ENCODE results near the gene TMEM235. TPM values are rescaled to one million over a fixed set of nuclear protein-coding genes. Genes with fewer than 3 reads are reported as not detected.

Gene TMEM235
- not detected for total RNA-seq

DNA sequence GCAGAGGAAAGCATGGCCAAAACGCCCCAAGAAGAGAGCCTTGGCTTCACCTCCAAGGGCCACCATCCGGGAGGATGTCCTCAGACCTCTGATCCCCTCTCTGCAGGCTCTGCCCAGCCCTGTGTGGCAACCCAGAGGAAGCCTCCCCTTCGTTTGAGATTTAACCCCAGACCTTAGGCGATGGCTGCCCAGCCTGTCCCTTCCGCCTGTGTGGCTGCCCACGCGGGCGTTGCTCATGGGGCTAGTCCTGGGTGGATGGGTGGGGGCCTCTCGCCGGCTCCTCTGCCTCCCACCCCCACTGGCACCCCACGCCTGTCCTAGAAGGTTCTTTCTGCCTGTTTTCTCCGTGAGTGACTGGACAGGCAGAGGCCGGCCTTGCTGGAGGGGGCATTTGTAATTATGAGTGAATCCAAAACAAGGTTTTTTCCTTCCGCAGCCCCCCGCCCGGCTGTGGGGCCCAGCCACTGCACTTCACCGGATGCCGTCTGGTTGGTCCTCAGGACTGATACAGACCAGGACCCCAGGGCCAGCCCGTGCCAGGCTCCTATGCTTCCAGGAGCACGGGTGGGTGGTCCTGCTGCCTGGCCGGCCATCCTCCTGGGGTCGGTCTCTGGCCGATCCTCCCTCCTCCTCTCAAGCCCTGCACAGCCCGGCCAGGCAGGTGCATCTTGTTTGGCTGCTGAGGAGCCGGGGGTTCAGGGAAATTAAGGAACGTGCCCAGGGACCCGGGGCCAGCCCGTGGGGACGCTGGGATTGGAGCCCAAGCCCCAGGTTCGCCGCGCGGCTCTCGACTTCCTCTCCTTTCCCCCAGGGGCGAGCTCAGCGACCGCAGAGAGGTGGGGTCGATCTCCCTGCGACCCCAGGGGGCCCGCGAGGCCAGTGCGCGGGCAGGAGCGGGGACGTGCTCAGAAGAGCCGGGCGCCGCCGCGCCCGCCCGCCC is at the start of gene TMEM235:
TSS of gene TMEM235 (plus strand) at position 636 of the 940 bp plus-strand sequence. CDS start 393 bp downstream, outside the sequence.
- no peak within 1 kb of the TSS for H3K27ac Mint-ChIP-seq
- ChIA-PET CTCF (interaction anchor here (1.0 to 1.3 kb wide), 3 partner anchors 11 to 20 kb away, joined by 3 to 6 read pairs (median 5); no protein-coding TSS in a partner anchor), POLR2A (no interaction called here)
- no peak within 1 kb of the TSS for H3K4me3 Mint-ChIP-seq
- peaks cover 45% of the 10 kb centered on the region for H3K27me3 Mint-ChIP-seq
- no peaks in the 10 kb centered on the region for H3K36me3 Mint-ChIP-seq (ENCODE audit: low read depth)
- peaks cover 9% of the 10 kb centered on the region for H3K4me1 Mint-ChIP-seq
- no peak for DNase-seq
- H3K9me3 Mint-ChIP-seq: no peaks in the 10 kb centered on the region

DNA sequence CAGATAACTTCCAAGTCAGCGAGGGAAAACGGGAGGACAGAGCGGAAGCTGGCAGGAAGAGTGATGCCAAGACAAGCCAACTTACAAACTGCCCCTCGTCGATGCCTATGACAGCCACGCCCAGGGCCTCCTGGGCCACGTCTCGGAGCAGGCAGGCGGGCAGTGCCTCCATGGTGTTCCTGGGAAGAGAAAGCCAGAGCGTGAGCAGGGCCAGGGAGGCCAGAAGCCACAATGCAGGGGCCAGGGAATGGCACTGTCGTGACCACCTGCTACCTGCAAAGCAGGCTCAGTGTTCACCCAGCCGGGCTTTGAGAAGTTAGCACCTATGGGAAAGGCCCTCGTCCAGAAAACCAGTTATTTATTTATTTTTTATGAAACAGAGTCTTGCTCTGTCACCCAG is 48.9 kb upstream of the TMEM235 start:
- Mint-ChIP-seq H3K9me3 (no peaks in the 10 kb centered on the region), H3K36me3 (ENCODE audit: low read depth) (peaks cover 46% of the 10 kb centered on the region), H3K4me3 (no peak overlapping the region), H3K27me3 (no peaks in the 10 kb centered on the region), H3K27ac (no peak overlapping the region), H3K4me1 (peaks cover 59% of the 10 kb centered on the region)
- ChIA-PET CTCF (interaction anchor here (0.6 to 1.9 kb wide), 6 partner anchors 11 to 622 kb away, joined by 3 to 7 read pairs (median 3); no protein-coding TSS in a partner anchor), POLR2A (interaction anchor here (0.9 kb wide), 1 partner anchor 150 kb away, joined by 10 read pairs; no protein-coding TSS in a partner anchor)
- DNase-seq: no peak

DNA sequence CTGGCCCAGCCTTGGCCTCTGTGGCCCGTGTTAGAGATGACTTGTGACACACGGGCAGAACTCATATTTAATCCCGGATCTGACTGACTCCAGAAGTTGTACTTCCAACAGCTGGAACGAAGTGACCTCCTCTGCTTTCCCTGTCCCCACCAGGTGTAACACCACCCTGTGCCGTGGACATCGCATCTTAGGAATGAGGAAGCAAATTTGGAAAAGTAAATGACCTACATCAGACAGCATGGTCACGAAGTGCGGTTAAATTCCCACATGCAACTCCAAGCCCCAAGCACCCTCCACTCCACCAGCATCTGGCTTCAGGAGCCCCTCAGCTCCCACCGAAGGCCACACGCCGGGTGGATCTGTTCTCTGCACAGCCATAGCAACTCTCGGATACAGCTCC is 47.5 kb upstream of the TMEM235 start:
- Mint-ChIP-seq H3K4me1 (peaks cover 65% of the 10 kb centered on the region), H3K27me3 (no peaks in the 10 kb centered on the region), H3K9me3 (no peaks in the 10 kb centered on the region), H3K27ac (no peak overlapping the region), H3K4me3 (no peak overlapping the region), H3K36me3 (ENCODE audit: low read depth) (peaks cover 45% of the 10 kb centered on the region)
- ChIA-PET POLR2A (interaction anchor here (0.8 kb wide), 1 partner anchor 68 kb away, joined by 3 read pairs; no protein-coding TSS in a partner anchor), CTCF (interaction anchor here (1.2 to 1.9 kb wide), 4 partner anchors 10 to 67 kb away, joined by 3 to 7 read pairs (median 4); no protein-coding TSS in a partner anchor)
- no peak for DNase-seq

DNA sequence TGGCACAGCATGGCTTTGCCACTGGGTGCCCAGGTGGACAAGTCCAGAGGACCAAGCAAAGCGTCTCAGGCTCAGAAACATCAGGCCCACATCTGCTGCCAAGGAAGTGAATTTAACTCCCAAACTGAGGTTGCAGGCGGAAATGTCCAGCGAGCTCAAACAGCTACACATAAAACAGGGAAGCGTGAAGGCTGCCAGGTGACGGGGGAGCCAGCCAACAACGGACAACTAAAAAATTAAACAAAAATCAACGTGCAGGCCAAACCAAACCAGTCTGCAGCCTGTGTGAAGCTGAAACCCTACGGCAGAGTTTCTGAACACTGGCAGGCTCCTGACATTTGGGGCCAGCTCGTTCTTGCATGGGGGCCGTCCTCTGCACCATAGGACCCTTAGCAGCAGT is 47.1 kb upstream of the TMEM235 start:
- ChIA-PET POLR2A (interaction anchor here (0.8 kb wide), 1 partner anchor 68 kb away, joined by 3 read pairs; no protein-coding TSS in a partner anchor), CTCF (interaction anchor here (1.2 to 1.9 kb wide), 3 partner anchors 10 to 67 kb away, joined by 4 to 7 read pairs (median 4); no protein-coding TSS in a partner anchor)
- no peak overlapping the region for H3K4me3 Mint-ChIP-seq
- H3K4me1 Mint-ChIP-seq: peaks cover 62% of the 10 kb centered on the region
- H3K9me3 Mint-ChIP-seq: no peaks in the 10 kb centered on the region
- peaks cover 40% of the 10 kb centered on the region for H3K36me3 Mint-ChIP-seq (ENCODE audit: low read depth)
- no peaks in the 10 kb centered on the region for H3K27me3 Mint-ChIP-seq
- no peak overlapping the region for H3K27ac Mint-ChIP-seq
- DNase-seq: no peak

DNA sequence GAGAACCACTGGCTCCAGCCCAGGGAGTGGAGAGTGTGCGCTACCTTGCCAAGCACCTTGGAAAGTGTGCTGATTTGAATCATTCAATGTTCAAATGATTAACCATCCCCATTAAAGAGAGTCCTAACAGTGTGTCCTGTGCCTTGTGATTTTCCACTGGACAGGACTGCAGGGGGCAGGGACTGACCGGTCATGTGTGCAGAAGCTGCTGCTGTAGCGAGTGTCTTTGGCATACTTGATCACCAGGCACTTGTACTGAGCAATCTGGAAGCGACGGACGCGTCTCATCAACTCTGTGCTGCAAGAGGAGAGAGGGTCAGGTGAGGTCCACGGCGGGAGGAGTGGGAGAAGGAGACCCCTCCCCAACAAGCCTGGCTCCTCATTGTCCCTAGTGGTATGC is 46.6 kb upstream of the TMEM235 start:
- H3K9me3 Mint-ChIP-seq: no peaks in the 10 kb centered on the region
- peak overlapping the region; percentile 78 for H3K4me3 Mint-ChIP-seq
- no peak for DNase-seq
- peaks cover 37% of the 10 kb centered on the region for H3K36me3 Mint-ChIP-seq (ENCODE audit: low read depth)
- POLR2A ChIA-PET: interaction anchor here (0.6 kb wide), 1 partner anchor 74 kb away, joined by 3 read pairs; no protein-coding TSS in a partner anchor
- no peaks in the 10 kb centered on the region for H3K27me3 Mint-ChIP-seq
- peak overlapping the region; percentile 72 for H3K27ac Mint-ChIP-seq
- H3K4me1 Mint-ChIP-seq: peaks cover 57% of the 10 kb centered on the region
- CTCF ChIA-PET: interaction anchor here (0.6 to 1.2 kb wide), 2 partner anchors 57 to 1083 kb away, joined by 4 read pairs; no protein-coding TSS in a partner anchor

DNA sequence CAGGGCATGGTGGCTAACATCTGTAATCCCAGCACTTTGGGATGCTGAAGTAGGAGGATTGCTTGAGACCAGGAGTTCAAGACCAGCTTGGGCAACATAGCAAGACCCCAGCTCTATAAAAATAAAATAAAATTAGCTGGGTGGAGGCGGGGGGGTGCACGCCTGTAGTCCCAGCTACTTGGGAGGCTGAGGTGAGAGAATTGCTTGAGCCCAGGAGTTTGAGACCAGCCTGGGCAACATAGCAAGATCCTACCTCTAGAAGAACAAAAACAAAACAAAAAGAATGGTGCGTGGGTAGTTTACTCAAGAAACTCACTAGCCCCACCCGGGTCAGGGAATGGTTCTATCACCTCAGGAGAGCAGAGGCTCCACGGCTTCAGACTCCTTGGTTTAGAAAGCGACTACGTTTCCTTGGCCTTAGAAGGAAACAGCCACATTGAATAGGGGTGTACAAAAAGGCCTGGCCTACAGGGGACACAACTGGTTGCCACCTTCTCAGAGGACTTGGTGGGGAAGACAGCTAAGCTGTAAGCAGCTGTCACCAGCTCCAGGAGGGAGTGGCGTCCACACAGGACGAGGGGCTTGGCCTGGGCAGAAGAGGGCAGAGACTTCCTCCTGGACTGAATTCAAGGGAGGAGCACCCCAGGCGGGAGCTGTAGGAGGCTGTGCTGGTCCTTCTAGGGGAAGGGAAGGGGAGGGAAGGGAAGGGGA is 45.3 kb upstream of the TMEM235 start:
- Mint-ChIP-seq H3K36me3 (ENCODE audit: low read depth) (peaks cover 33% of the 10 kb centered on the region), H3K4me3 (peak overlapping the region; percentile 78), H3K4me1 (peaks cover 48% of the 10 kb centered on the region), H3K9me3 (no peaks in the 10 kb centered on the region), H3K27ac (peak overlapping the region; percentile 88), H3K27me3 (no peaks in the 10 kb centered on the region)
- ChIA-PET POLR2A (interaction anchor here (0.5 to 1.8 kb wide), 3 partner anchors 14 to 46 kb away, joined by 3 to 7 read pairs (median 6); no protein-coding TSS in a partner anchor), CTCF (interaction anchor here (0.6 to 1.8 kb wide), 5 partner anchors 10 to 58 kb away, joined by 3 to 17 read pairs (median 3); no protein-coding TSS in a partner anchor)
- peak; percentile 40 for DNase-seq

DNA sequence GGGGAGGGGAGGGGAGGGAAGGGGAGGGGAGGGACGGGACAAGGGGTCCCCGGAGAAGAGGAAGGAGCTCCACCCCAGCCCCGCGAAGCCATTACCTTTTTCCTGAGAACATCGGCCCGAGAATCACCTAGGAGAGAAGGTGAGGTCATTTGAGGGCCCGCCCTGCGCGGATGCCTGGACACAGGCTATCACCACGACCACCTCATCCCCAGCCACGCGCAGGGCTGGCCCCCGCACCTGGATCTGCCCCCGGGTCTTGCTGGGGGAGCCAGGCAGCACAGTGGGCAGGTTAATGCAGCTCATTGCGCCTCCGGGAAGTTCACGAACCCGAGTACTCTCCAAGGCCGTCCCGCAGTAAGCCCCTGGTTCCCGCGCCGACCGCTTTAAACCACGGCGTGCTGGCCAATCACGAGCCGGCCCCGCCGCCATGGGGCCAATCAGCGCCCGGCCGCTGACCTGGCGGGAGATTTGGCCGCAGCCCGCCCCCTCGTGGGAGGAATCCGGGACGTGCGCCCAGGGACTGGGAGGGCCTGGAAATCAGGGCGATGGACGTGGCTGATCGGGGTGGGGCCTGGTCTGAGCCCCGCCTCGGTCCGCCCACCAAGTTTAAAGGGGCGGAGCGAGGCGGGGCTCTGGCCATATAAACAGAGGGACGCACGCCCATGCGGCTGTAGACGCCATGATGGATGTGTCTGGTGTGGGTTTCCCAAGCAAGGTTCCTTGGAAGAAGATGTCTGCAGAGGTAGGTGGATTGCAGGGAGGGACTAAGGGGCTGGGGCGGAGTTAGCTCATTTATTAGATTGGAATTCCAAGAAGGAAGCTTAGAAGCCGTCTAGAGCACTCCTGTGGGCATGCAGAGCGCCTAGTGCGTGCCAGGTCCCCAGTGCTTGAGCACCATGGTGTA is 44.5 kb upstream of the TMEM235 start, which contains the start of the genes AFMID and TK1:
TSS of gene AFMID (plus strand) at position 671 of the 904 bp plus-strand sequence. CDS start at position 680, 9 bp downstream.
TSS of gene TK1 (minus strand) at position 361 of the 904 bp plus-strand sequence. CDS start at position 303, 58 bp downstream.
- Mint-ChIP-seq H3K27ac (peak within 1 kb of the TSS; percentile 88), H3K9me3 (no peaks in the 10 kb centered on the region), H3K4me3 (peak within 1 kb of the TSS; percentile 78), H3K27me3 (no peaks in the 10 kb centered on the region), H3K36me3 (ENCODE audit: low read depth) (peaks cover 28% of the 10 kb centered on the region), H3K4me1 (peaks cover 45% of the 10 kb centered on the region)
- ChIA-PET CTCF (interaction anchor here (0.6 to 1.8 kb wide), 8 partner anchors 10 to 1204 kb away, joined by 3 to 17 read pairs (median 3); no protein-coding TSS in a partner anchor), POLR2A (interaction anchor here (1.8 kb wide), 1 partner anchor 47 kb away, joined by 6 read pairs; no protein-coding TSS in a partner anchor)
- DNase-seq: peak; percentile 92

DNA sequence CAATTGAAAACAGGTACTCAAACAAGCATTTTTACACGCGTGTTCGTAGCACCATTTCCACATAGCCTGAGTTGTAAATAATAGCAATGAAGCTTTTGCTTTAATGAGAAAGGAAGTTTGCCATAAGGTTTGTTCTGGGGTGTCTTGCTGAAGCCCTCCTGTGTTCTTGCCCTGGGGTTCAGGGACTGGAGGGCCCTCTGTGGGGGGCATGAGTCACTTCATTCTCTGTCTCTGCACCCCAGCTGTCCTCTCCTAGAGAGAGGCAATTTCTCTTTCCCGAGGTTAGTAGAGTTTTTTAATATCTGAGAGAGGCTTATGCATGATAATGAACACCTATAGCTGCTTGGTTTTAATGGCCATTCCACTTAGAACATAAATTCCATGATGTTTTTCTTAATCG is 34.7 kb upstream of the TMEM235 start:
- DNase-seq: no peak
- POLR2A ChIA-PET: no interaction called here
- Mint-ChIP-seq H3K27ac (no peak overlapping the region), H3K4me3 (no peak overlapping the region), H3K27me3 (no peaks in the 10 kb centered on the region), H3K9me3 (no peaks in the 10 kb centered on the region), H3K4me1 (peaks cover 11% of the 10 kb centered on the region), H3K36me3 (ENCODE audit: low read depth) (peaks cover 13% of the 10 kb centered on the region)
- CTCF ChIA-PET: interaction anchor here (0.6 to 2.1 kb wide), 3 partner anchors 9 to 96 kb away, joined by 3 to 7 read pairs (median 4); no protein-coding TSS in a partner anchor

DNA sequence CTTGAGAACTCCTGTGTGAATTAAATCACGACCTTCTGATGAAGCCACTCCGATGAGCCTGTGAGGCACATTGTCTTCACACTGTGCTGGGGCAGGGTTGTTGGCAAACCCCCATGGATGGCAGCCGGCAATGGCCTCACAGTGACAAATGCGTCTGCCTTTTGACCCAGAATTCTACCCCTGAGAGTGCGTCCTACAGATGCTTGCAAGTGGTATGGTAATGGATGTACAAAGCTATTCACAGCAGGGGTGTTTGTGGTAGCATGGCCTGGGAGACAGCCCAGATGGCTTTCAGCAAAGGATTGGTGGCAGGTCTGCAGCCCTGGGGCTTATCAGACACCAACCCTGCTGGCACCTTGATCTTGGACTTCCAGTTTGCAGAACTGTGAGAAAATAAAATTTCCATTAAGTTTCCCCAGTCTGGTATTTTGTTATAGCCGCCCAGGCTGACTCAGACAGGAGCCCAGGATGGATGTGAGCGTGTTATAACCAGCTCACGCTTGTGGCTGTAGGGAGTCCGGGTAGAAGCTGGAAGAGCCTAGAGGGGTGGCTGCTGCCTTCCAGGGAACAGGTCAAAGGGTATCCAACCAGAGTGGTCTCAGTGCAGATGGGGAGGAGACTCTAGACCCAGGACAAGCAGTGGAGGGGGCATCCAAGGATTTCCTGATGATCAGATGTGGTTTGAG is 34.1 kb upstream of the TMEM235 start:
- Mint-ChIP-seq H3K27me3 (no peaks in the 10 kb centered on the region), H3K4me3 (no peak overlapping the region), H3K9me3 (no peaks in the 10 kb centered on the region), H3K4me1 (peaks cover 11% of the 10 kb centered on the region), H3K36me3 (ENCODE audit: low read depth) (peaks cover 13% of the 10 kb centered on the region), H3K27ac (no peak overlapping the region)
- ChIA-PET CTCF (interaction anchor here (0.9 to 2.1 kb wide), 4 partner anchors 8 to 21 kb away, joined by 3 to 7 read pairs (median 4); partner anchors contain the start of gene BIRC5), POLR2A (no interaction called here)
- no peak for DNase-seq

DNA sequence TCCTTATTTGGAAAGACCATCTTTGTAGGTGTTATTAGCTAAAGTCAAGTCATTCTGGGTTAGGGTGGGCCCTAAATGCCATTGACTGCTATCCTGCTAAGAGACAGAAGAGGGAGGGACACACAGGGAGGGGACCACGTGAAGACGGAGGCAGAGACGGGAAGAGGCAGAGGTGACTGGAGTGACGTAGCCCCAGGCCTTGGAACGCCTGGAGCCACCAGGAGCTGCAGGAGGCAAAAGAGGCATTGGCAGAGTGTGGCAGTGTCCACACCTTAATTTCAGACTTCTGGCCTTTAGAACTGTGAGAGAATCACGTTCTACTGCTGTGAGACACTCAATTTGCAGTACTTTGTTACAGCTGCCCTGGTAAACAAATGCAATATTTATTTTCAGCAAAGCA is 31.0 kb upstream of the TMEM235 start:
- Mint-ChIP-seq H3K36me3 (ENCODE audit: low read depth) (peaks cover 13% of the 10 kb centered on the region), H3K9me3 (no peaks in the 10 kb centered on the region), H3K4me3 (no peak overlapping the region), H3K27me3 (no peaks in the 10 kb centered on the region), H3K27ac (no peak overlapping the region), H3K4me1 (peaks cover 11% of the 10 kb centered on the region)
- DNase-seq: no peak
- ChIA-PET CTCF (interaction anchor here (1.0 kb wide), 1 partner anchor 50 kb away, joined by 3 read pairs; no protein-coding TSS in a partner anchor), POLR2A (no interaction called here)

DNA sequence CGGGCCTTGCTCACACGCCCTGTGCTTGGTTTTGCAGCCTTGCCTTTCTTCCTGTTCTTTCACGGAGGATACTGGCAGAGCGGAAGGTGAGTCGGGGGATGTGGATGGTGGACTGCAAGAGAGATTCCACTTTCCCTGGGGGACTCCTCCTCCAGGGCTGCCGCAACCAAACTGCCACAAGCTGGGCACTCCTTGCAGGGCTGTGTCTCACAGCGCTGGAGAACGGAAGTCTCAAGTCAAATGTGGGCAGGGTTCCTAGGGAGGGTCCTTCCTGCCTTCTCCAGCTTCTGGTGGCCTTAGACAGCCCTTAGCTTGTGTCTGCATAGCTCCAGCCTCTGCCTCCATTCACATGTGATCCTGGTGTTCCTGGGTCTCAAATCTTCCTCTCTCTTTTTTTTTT is 28.8 kb upstream of the TMEM235 start:
- POLR2A ChIA-PET: no interaction called here
- no peak overlapping the region for H3K27ac Mint-ChIP-seq
- CTCF ChIA-PET: interaction anchor here (1.0 to 1.5 kb wide), 3 partner anchors 24 to 118 kb away, joined by 3 to 7 read pairs (median 5); no protein-coding TSS in a partner anchor

More for the DNA sequence above, 28.8 kb upstream of the TMEM235 start:
- H3K36me3 Mint-ChIP-seq (ENCODE audit: low read depth): peaks cover 4% of the 10 kb centered on the region
- no peaks in the 10 kb centered on the region for H3K27me3 Mint-ChIP-seq
- H3K4me1 Mint-ChIP-seq: peaks cover 8% of the 10 kb centered on the region
- no peaks in the 10 kb centered on the region for H3K9me3 Mint-ChIP-seq
- DNase-seq: no peak
- no peak overlapping the region for H3K4me3 Mint-ChIP-seq
